Hepatocyte (in vitro differentiated cells): ENCODE measurements around the gene KRTAP6-2.

ENCODE experiments used
- CTCF ChIP-seq: fragments of 200-600 bp; sonication (generic); IDR thresholded peaks from 2 replicates; pipeline ENCODE4 v1.5.1; 2016; ENCODE audit warnings: antibody characterized with exemption, mild to moderate bottlenecking; ENCODE audit not compliant: poor library complexity
- EZH2 ChIP-seq: fragments of 200-600 bp; sonication (generic); IDR thresholded peaks from 2 replicates; pipeline ENCODE4 v1.6.1; 2016; ENCODE audit warnings: antibody characterized with exemption, mild to moderate bottlenecking, borderline replicate concordance
- EZH2phosphoT487 ChIP-seq: fragments of 200-600 bp; sonication (generic); IDR thresholded peaks from one replicate; pipeline ENCODE4 v1.6.1; 2018; ENCODE audit warnings: antibody characterized with exemption, mild to moderate bottlenecking, low read depth, moderate library complexity; ENCODE audit not compliant: unreplicated experiment, severe bottlenecking

DNA sequence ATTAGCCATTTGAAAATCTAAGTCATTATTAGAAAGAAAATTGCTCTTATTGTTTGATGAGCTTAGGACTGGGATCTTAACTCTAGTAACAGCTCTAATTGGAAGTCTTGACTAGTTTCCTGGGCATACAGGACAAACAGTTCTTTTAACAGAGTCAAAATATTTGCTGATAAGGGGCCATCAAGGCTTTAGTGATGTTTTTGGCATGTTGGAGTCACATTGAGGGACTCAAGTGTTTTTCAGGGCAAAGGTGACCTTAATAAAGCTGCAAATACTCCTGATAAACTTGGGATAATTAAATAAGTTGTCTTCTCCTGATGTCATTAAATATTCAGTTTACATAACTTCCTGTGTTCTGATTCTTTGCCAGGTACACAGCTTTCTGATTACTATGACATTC lies 31.1 kb downstream of the KRTAP6-2 start:
- TF ChIP-seq CTCF (no peak), EZH2 (no peak), EZH2phosphoT487 (no peak)
